ENCODE measurements around the gene LGR5. TPM values are rescaled to one million over a fixed set of nuclear protein-coding genes. Genes with fewer than 3 reads are reported as not detected.

LGR5 gene
- total and polyA plus RNA-seq, 2 of the 4 experiments (the other 2 are of a cell fraction): not detected

DNA sequence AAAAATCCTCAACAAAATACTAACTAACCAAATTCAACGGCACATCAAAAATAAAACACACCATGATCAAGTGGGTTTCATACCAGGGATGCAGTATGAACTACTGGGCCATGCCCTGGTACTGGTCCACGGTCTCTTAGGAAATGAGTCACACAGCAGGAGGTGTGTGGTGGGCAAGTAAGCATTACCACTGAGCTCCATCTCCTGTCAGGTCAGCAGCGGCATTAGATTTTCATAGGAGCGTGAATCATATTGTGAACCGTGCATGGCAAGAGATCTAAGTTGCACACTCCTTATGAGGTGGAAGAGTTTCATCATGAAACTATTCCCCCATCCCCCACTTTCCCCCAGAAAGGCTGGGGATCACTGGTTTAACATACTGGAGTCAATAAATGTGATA is 6.7 kb upstream of the LGR5 start:
- H4K8ac ChIP-seq (ENCODE audit: low read depth in 2 of 2, low read length in 2 of 2): no peak overlapping the region

More for the DNA sequence above, 6.7 kb upstream of the LGR5 start:
- H2AFZ ChIP-seq (replicated peaks; ENCODE audit: low read length, poor library complexity): no peak overlapping the region
- no peaks in the 10 kb centered on the region; the same call in 1 of the 2 replicates for H3K27me3 ChIP-seq (ENCODE audit: control insufficient read depth, insufficient read depth, low read length)
- H3K9me1 ChIP-seq (ENCODE audit: insufficient read depth, low read length): no peaks in the 10 kb centered on the region
- ATAC-seq (ENCODE audit: low read depth): no peak
- no peak overlapping the region for H3K4me2 ChIP-seq (ENCODE audit: low read depth, low read length)
- H2BK120ac ChIP-seq (ENCODE audit: low read depth, low read length): no peak overlapping the region
- H4K91ac ChIP-seq (ENCODE audit: insufficient read depth, low read depth, low read length): no peak overlapping the region
- no peak overlapping the region for H3K14ac ChIP-seq (replicated peaks; ENCODE audit: low read depth, low read length)
- H3K4ac ChIP-seq (ENCODE audit: low read depth, low read length): no peak overlapping the region
- no peak overlapping the region for H2BK15ac ChIP-seq (ENCODE audit: low read depth, low read length)
- POLR2A ChIA-PET (ENCODE audit: unreplicated experiment): no interaction called here
- H2BK20ac ChIP-seq (ENCODE audit: low read depth, low read length): no peak overlapping the region
- CTCF ChIA-PET: no interaction called here
- H2BK5ac ChIP-seq (ENCODE audit: low read depth, low read length, poor library complexity, severe bottlenecking): no peak overlapping the region
- 100% methylated on average over 1 of the region's 5 CpGs; no CpG with 5 or more reads in 1 of the 2 experiments for WGBS, 2 experiments (ENCODE audit: extremely low coverage in 2 of 2, insufficient read length in 1 of 2)
- H3K56ac ChIP-seq (ENCODE audit: extremely low read depth, insufficient read depth, low read length): no peak overlapping the region
- H3K79me1 ChIP-seq (ENCODE audit: low read depth in 1 of 2, low read length in 2 of 2): no peaks in the 10 kb centered on the region
- H4K5ac ChIP-seq (ENCODE audit: low read depth, low read length): no peak overlapping the region
- H3K4me1 ChIP-seq (ENCODE audit: control insufficient read depth, insufficient read depth, low read length): no peaks in the 10 kb centered on the region
- no peak for DNase-seq
- no peak overlapping the region for H3K4me3 ChIP-seq (ENCODE audit: insufficient read depth, low read depth, low read length)
- H3K27ac ChIP-seq (ENCODE audit: insufficient read depth, low read length): no peak overlapping the region
- intact Hi-C loops (cut with micrococcal nuclease) (loop anchor here (5.0 kb wide), 1 partner anchor 114 kb away; no protein-coding TSS in a partner anchor), dilution Hi-C loops (cut with HindIII; ENCODE audit: low sequenced_read_pairs, unreplicated experiment) (no loop called here), in situ Hi-C loops (cut with MboI; ENCODE audit: low sequenced_read_pairs) (no loop called here)
- H3K18ac ChIP-seq (ENCODE audit: low read depth, low read length): no peak overlapping the region
- TF ChIP-seq SMC3 (IDR thresholded peaks at IDR 0.05; ENCODE audit: low read depth, low read length) (no peak), BHLHE40 (IDR thresholded peaks at IDR 0.05; ENCODE audit: low read depth, low read length) (no peak), NFE2L2 (IDR thresholded peaks at IDR 0.05; ENCODE audit: low read depth, low read length) (no peak), RAD21 (IDR thresholded peaks at IDR 0.05; ENCODE audit: low read length) (no peak), RCOR1 (IDR thresholded peaks at IDR 0.05; ENCODE audit: insufficient replicate concordance, low read length) (no peak), MAFK (IDR thresholded peaks at IDR 0.05; ENCODE audit: low read depth, low read length) (no peak), RFX5 (IDR thresholded peaks at IDR 0.05; ENCODE audit: low read depth, low read length) (no peak), FOS (IDR thresholded peaks at IDR 0.05; ENCODE audit: low read depth, low read length) (no peak), POLR2A (IDR thresholded peaks at IDR 0.05; ENCODE audit: low read depth, low read length) (no peak), MXI1 (IDR thresholded peaks at IDR 0.05; ENCODE audit: borderline replicate concordance, low read depth, low read length) (no peak), MAZ (IDR thresholded peaks at IDR 0.05; ENCODE audit: borderline replicate concordance, low read depth, low read length) (no peak), CHD1 (IDR thresholded peaks at IDR 0.05; ENCODE audit: low read depth, low read length) (no peak), CEBPB (IDR thresholded peaks at IDR 0.05; ENCODE audit: low read depth, low read length) (no peak)
- TF ChIP-seq, protein P1, sequence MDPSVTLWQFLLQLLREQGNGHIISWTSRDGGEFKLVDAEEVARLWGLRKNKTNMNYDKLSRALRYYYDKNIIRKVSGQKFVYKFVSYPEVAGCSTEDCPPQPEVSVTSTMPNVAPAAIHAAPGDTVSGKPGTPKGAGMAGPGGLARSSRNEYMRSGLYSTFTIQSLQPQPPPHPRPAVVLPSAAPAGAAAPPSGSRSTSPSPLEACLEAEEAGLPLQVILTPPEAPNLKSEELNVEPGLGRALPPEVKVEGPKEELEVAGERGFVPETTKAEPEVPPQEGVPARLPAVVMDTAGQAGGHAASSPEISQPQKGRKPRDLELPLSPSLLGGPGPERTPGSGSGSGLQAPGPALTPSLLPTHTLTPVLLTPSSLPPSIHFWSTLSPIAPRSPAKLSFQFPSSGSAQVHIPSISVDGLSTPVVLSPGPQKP (IDR thresholded peaks at IDR 0.05; ENCODE audit: borderline replicate concordance, low read depth, low read length): no peak
- TF ChIP-seq, protein P2, sequence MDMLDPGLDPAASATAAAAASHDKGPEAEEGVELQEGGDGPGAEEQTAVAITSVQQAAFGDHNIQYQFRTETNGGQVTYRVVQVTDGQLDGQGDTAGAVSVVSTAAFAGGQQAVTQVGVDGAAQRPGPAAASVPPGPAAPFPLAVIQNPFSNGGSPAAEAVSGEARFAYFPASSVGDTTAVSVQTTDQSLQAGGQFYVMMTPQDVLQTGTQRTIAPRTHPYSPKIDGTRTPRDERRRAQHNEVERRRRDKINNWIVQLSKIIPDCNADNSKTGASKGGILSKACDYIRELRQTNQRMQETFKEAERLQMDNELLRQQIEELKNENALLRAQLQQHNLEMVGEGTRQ (IDR thresholded peaks at IDR 0.05; ENCODE audit: low read depth, low read length): no peak
- TF ChIP-seq, protein P3, sequence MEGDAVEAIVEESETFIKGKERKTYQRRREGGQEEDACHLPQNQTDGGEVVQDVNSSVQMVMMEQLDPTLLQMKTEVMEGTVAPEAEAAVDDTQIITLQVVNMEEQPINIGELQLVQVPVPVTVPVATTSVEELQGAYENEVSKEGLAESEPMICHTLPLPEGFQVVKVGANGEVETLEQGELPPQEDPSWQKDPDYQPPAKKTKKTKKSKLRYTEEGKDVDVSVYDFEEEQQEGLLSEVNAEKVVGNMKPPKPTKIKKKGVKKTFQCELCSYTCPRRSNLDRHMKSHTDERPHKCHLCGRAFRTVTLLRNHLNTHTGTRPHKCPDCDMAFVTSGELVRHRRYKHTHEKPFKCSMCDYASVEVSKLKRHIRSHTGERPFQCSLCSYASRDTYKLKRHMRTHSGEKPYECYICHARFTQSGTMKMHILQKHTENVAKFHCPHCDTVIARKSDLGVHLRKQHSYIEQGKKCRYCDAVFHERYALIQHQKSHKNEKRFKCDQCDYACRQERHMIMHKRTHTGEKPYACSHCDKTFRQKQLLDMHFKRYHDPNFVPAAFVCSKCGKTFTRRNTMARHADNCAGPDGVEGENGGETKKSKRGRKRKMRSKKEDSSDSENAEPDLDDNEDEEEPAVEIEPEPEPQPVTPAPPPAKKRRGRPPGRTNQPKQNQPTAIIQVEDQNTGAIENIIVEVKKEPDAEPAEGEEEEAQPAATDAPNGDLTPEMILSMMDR (conservative IDR thresholded peaks at IDR 0.05; ENCODE audit: low read depth, low read length): no peak
- no peak overlapping the region for H3K9ac ChIP-seq (ENCODE audit: low read depth, low read length)
- no peak overlapping the region for H2AK5ac ChIP-seq (ENCODE audit: low read depth, low read length)
- peaks cover 6% of the 10 kb centered on the region for H3K9me3 ChIP-seq (ENCODE audit: control insufficient read depth, insufficient read depth, low read length)
- no TSS peak for BruUV-seq (replicated peaks)
- no peak overlapping the region for H2AK9ac ChIP-seq (replicated peaks; ENCODE audit: low read depth, low read length, poor library complexity)
- no peak overlapping the region for H3K23ac ChIP-seq (ENCODE audit: low read depth, low read length)
- H4K20me1 ChIP-seq (ENCODE audit: insufficient read depth, low read length): no peaks in the 10 kb centered on the region
- no peaks in the 10 kb centered on the region for H3K36me3 ChIP-seq (ENCODE audit: control insufficient read depth, insufficient read depth, low read length)

Measured in IMR-90 (cell line).